K562 (cell line): ENCODE data around the gene NAA38. TPM values are rescaled to one million over a fixed set of nuclear protein-coding genes. Genes with fewer than 3 reads are reported as not detected.

ENCODE experiments used
- MAX ChIP-seq: sonication (generic); formaldehyde crosslinking; IDR thresholded peaks from 2 replicates; pipeline ENCODE4 v1.9.0; 2022; ENCODE audit warnings: mild to moderate bottlenecking, missing genetic modification reagents
- POLR2AphosphoS2 ChIP-seq: IDR thresholded peaks from 2 replicates; pipeline ENCODE4 v1.6.1; 2012; ENCODE audit warnings: low read length, improper control_type of control experiment
- RBM25 ChIP-seq: fragments of 200-400 bp; formaldehyde crosslinking; IDR thresholded peaks from 2 replicates; pipeline ENCODE4 v1.6.1; 2018; ENCODE audit warnings: low read length, low read depth, moderate library complexity; ENCODE audit not compliant: severe bottlenecking
- SNRNP70 ChIP-seq: fragments of 200-400 bp; formaldehyde crosslinking; optimal IDR thresholded peaks from 2 replicates; pipeline ENCODE3; 2017; ENCODE audit warnings: low read depth, low read length
- polyA plus RNA-seq, 8 experiments: library from polyadenylated mRNA; depleted of rRNA in 4 of 8; stranded (reverse) in 5 of 8; unstranded in 3 of 8; fragments of >200 nt; fragmentation: Nextera tagmentation in 2 of 8; fragmentation: Illumina TruSeq in 1 of 8; extraction: Ambion mirVana in 2 of 8; extraction: Trizol in 1 of 8; gene quantifications; 2 replicates each; pipeline versions ENCODE4 v1.2.1 to v1.2.3, GENCODE V29; 2011 to 2014; ENCODE audit warnings: inconsistent platforms in 1 of 8, missing spikeins in 1 of 8
- total RNA-seq, 7 experiments: library from RNA; depleted of rRNA in 6 of 7; stranded (reverse); fragments of >200 nt in 6 of 7; fragmentation: Illumina TruSeq in 2 of 7; extraction: Trizol in 2 of 7; gene quantifications; 2 replicates each; pipeline versions ENCODE4 v1.2.1 to v1.2.3, GENCODE V29; 2011 to 2021; ENCODE audit warnings: low replicate concordance in 1 of 7
- TF ChIP-seq, protein P1 (sequence below), 2 experiments: fragments of 450-650 bp in 1 of 2; sonication (generic) in 1 of 2; formaldehyde crosslinking in 1 of 2; IDR thresholded peaks; 2 replicates each; pipeline versions ENCODE4 v1.7.1 to v1.9.0; 2016 to 2022; ENCODE audit warnings: inconsistent platforms in 1 of 2, mild to moderate bottlenecking in 1 of 2, missing genetic modification reagents in 1 of 2
- TF ChIP-seq, protein P2 (sequence below), 2 experiments: IDR thresholded peaks; 2 replicates each; pipeline ENCODE4 v1.6.1; 2011; ENCODE audit warnings: borderline replicate concordance in 1 of 2, control low read depth in 1 of 2, low read depth in 1 of 2, low read length in 1 of 2, mild to moderate bottlenecking in 1 of 2, mixed read lengths in 1 of 2, moderate library complexity in 1 of 2; ENCODE audit not compliant: insufficient read depth in 1 of 2, insufficient read length in 1 of 2, poor library complexity in 1 of 2, severe bottlenecking in 1 of 2; ENCODE audit errors: extremely low read depth in 1 of 2

Gene NAA38
- total and polyA plus RNA-seq, 9 of the 15 experiments (the other 6 are each of a cell fraction or from before 2014, with no cell fraction given): 16.4 to 99.8 (median 57.3) TPM

- TF ChIP-seq, protein P1, sequence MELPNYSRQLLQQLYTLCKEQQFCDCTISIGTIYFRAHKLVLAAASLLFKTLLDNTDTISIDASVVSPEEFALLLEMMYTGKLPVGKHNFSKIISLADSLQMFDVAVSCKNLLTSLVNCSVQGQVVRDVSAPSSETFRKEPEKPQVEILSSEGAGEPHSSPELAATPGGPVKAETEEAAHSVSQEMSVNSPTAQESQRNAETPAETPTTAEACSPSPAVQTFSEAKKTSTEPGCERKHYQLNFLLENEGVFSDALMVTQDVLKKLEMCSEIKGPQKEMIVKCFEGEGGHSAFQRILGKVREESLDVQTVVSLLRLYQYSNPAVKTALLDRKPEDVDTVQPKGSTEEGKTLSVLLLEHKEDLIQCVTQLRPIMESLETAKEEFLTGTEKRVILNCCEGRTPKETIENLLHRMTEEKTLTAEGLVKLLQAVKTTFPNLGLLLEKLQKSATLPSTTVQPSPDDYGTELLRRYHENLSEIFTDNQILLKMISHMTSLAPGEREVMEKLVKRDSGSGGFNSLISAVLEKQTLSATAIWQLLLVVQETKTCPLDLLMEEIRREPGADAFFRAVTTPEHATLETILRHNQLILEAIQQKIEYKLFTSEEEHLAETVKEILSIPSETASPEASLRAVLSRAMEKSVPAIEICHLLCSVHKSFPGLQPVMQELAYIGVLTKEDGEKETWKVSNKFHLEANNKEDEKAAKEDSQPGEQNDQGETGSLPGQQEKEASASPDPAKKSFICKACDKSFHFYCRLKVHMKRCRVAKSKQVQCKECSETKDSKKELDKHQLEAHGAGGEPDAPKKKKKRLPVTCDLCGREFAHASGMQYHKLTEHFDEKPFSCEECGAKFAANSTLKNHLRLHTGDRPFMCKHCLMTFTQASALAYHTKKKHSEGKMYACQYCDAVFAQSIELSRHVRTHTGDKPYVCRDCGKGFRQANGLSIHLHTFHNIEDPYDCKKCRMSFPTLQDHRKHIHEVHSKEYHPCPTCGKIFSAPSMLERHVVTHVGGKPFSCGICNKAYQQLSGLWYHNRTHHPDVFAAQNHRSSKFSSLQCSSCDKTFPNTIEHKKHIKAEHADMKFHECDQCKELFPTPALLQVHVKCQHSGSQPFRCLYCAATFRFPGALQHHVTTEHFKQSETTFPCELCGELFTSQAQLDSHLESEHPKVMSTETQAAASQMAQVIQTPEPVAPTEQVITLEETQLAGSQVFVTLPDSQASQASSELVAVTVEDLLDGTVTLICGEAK (IDR thresholded peaks at IDR 0.05): peak; percentile 88
- TF ChIP-seq, protein P1 (CRISPR knock-in tag; IDR thresholded peaks at IDR 0.05): peak; percentile 89
- TF ChIP-seq POLR2AphosphoS2: no peak
- no peak for TF ChIP-seq RBM25
- no peak for TF ChIP-seq SNRNP70
- TF ChIP-seq, protein P2, sequence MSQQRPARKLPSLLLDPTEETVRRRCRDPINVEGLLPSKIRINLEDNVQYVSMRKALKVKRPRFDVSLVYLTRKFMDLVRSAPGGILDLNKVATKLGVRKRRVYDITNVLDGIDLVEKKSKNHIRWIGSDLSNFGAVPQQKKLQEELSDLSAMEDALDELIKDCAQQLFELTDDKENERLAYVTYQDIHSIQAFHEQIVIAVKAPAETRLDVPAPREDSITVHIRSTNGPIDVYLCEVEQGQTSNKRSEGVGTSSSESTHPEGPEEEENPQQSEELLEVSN (IDR thresholded peaks at IDR 0.05; ENCODE audit: borderline replicate concordance in 1 of 2, extremely low read depth in 1 of 2, insufficient read depth in 1 of 2, insufficient read length in 1 of 2, low read depth in 1 of 2, low read length in 1 of 2, poor library complexity in 1 of 2, severe bottlenecking in 1 of 2): no peak
- peak; percentile 28; the same call in 1 of the 2 replicates for TF ChIP-seq MAX (CRISPR knock-in tag)
- TF ChIP-seq, all 486 proteins: peak for 5
Measured at GRCh38 chr17:7856011-7856810, 1.1 kb downstream of the NAA38 start (continued).
